ENCODE data around the gene LIN52.
A peak's percentile ranks its signal among the peaks of the same experiment; 100 is the strongest.

The LIN52 gene

DNA sequence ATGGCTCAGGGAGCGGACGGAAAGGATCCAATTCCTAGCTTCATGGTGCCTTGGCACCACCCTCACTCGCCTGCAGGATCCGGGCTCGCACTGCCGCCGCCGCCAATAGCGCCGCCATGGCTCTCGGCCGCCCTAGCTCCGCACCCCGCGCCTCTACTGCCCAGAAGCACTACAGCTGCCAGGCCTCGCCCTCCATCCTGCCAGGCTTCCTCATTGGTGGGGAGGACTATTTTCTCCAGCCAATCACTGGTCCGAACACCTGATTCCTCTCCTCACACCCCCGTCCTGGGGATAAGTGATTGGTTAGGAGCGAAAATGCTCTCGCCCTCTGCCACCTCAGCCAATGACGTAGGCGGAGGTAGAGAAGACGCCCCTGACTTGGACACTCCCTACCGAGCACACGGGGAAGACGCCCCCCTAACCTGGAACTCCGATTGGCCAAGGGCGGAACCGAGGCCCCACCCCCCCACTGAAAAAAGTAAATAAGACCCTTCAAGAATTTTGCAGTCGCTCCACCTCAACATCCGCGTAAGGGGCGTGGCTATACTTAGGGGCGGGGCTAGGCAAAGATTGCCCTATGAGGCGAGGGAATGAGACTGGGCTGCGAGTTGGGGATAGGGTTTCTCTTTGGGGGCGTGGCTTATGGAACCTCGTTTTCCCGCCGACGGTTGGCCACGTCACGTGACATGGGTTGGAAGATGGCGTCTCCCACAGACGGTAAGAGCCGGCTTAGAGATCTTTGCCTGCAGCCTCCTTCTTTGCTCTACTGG, at the start of gene LIN52, which contains the start of gene ALDH6A1:
TSS of gene LIN52 (plus strand) at position 680 of the 770 bp plus-strand sequence. CDS start at position 699, 19 bp downstream.
TSS of gene ALDH6A1 (minus strand) at position 177 of the 770 bp plus-strand sequence. CDS start at position 118, 59 bp downstream.
- H3K27me3 Mint-ChIP-seq, result no peaks in the 10 kb centered on the region
- peaks cover 14% of the 10 kb centered on the region for H3K36me3 Mint-ChIP-seq (ENCODE audit: insufficient read depth)
- H3K4me1 Mint-ChIP-seq, result peaks cover 29% of the 10 kb centered on the region

GRCh38 chr14:74035556-74035955, 49.2 kb upstream of the LIN52 start:
- DNase-seq (ENCODE audit: low spot score in 2 of 2), result no peak
- H3K4me1 Mint-ChIP-seq, result no peaks in the 10 kb centered on the region
- no peaks in the 10 kb centered on the region for H3K9me3 Mint-ChIP-seq
- H3K36me3 Mint-ChIP-seq (ENCODE audit: insufficient read depth), result peaks cover 2% of the 10 kb centered on the region
- no peak overlapping the region for H3K27ac Mint-ChIP-seq (ENCODE audit: low read depth)
- no peaks in the 10 kb centered on the region for H3K27me3 Mint-ChIP-seq
- no peak overlapping the region for H3K4me3 Mint-ChIP-seq
- ATAC-seq (replicated peaks; ENCODE audit: extremely low read depth, poor library complexity, severe bottlenecking), result no peak

More for the DNA sequence above, at the start of gene LIN52, which contains the start of gene ALDH6A1:
- H3K4me3 Mint-ChIP-seq, result peak within 1 kb of the TSS; percentile 91
- DNase-seq (ENCODE audit: low spot score in 2 of 2) (peak; percentile 100), ATAC-seq (replicated peaks; ENCODE audit: extremely low read depth, poor library complexity, severe bottlenecking) (peak; percentile 92)
- peak within 1 kb of the TSS; percentile 94 for H3K27ac Mint-ChIP-seq (ENCODE audit: low read depth)
- peaks cover 5% of the 10 kb centered on the region for H3K9me3 Mint-ChIP-seq

GRCh38 chr14:74038020-74038859, 46.5 kb upstream of the LIN52 start:
- Mint-ChIP-seq H3K27me3 (no peaks in the 10 kb centered on the region), H3K4me1 (no peaks in the 10 kb centered on the region), H3K36me3 (ENCODE audit: insufficient read depth) (peaks cover 2% of the 10 kb centered on the region), H3K27ac (ENCODE audit: low read depth) (no peak overlapping the region), H3K4me3 (no peak overlapping the region), H3K9me3 (no peaks in the 10 kb centered on the region)
- ATAC-seq (replicated peaks; ENCODE audit: extremely low read depth, poor library complexity, severe bottlenecking), result no peak
- no peak for DNase-seq (ENCODE audit: low spot score in 2 of 2)

DNA sequence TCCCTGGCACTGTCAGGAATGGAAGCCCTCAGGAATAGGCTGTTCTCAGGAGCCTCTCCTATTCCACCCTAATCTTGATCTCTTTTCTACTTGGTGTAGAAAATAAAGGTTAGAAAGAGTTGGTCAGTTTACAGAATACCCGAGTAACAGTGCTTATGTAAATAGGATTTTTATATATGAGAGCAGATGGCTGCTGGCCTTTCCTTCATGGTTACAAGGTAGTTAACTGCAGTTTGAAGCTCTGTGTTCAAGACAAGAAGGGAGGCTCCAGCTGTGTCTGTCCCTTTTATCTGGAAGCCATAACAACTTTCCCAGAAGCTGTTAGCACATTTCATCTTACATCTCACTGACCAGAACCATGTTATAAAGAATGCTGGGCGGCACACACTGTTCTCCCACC, 42.5 kb upstream of the LIN52 start:
- Mint-ChIP-seq H3K36me3 (ENCODE audit: insufficient read depth) (peaks cover 2% of the 10 kb centered on the region), H3K27ac (ENCODE audit: low read depth) (no peak overlapping the region), H3K4me3 (no peak overlapping the region), H3K4me1 (no peaks in the 10 kb centered on the region), H3K9me3 (no peaks in the 10 kb centered on the region), H3K27me3 (no peaks in the 10 kb centered on the region)
- ATAC-seq (replicated peaks; ENCODE audit: extremely low read depth, poor library complexity, severe bottlenecking) (no peak), DNase-seq (ENCODE audit: low spot score in 2 of 2) (no peak)

DNA sequence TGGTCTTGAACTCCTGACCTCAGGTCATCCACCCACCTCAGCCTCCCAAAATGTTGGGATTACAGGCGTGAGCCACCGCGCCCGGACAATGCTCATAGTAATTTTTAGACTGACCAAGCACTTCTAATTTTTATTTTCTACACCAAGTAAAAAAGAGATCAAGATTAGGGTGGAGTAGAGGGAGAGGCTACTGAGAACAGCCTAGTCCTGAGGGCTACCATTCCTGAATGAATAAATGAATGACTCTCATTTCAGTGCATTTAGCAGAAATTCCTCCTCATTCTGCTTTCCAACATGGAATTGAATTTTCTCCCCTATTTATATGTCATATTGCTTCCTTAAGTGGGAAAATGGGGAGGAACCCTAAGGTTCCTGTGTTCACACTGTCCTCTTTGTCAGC, 39.2 kb upstream of the LIN52 start:
- H3K4me3 Mint-ChIP-seq, result no peak overlapping the region
- peaks cover under 1% of the 10 kb centered on the region for H3K36me3 Mint-ChIP-seq (ENCODE audit: insufficient read depth)
- H3K27me3 Mint-ChIP-seq, result no peaks in the 10 kb centered on the region
- no peak overlapping the region for H3K27ac Mint-ChIP-seq (ENCODE audit: low read depth)
- H3K4me1 Mint-ChIP-seq, result no peaks in the 10 kb centered on the region
- H3K9me3 Mint-ChIP-seq, result no peaks in the 10 kb centered on the region
- ATAC-seq (replicated peaks; ENCODE audit: extremely low read depth, poor library complexity, severe bottlenecking) (no peak), DNase-seq (ENCODE audit: low spot score in 2 of 2) (no peak)

DNA sequence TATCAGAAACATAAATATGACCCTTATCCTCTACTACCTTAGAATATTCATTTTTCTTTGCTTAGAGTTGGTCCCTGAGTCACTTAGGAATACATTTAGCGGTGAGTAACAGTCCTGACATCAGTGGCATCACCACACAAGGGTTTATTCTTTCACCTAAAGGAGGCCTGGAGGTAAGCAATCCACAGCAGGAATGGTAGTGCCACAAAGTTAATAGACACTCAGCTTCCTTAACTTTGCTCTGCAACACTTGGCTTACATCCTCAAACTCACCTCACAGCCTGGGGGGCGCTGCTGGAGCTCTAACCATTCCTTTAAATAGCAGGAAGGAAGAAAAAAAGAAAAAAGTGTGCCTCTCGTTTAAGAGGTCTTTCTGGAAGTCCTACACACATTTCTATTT, 36.5 kb upstream of the LIN52 start:
- H3K4me3 Mint-ChIP-seq, result no peak overlapping the region
- no peaks in the 10 kb centered on the region for H3K36me3 Mint-ChIP-seq (ENCODE audit: insufficient read depth)
- no peaks in the 10 kb centered on the region for H3K9me3 Mint-ChIP-seq
- no peaks in the 10 kb centered on the region for H3K4me1 Mint-ChIP-seq
- DNase-seq (ENCODE audit: low spot score in 2 of 2), result no peak
- ATAC-seq (replicated peaks; ENCODE audit: extremely low read depth, poor library complexity, severe bottlenecking), result no peak
- H3K27me3 Mint-ChIP-seq, result no peaks in the 10 kb centered on the region
- no peak overlapping the region for H3K27ac Mint-ChIP-seq (ENCODE audit: low read depth)

- no peak for ATAC-seq (replicated peaks; ENCODE audit: extremely low read depth, poor library complexity, severe bottlenecking)
Measured at GRCh38 chr14:74049876-74050495, 34.8 kb upstream of the LIN52 start.

DNA sequence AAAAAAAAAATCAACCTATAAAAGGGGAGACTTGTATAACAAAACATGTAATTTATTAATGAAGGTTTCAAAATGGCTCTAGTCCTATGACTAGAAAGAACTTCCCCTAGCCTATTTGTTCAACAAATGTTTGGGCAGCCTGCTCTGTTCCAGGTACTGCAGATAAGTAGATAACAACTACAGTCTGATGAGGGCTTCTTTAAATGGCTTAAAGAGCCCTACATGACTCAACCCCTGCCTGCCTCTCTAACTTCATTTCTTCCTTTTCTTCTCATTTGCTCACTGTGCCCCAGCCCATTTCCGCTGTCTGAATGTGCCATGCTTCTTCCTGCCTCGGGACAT, 22.0 kb upstream of the LIN52 start:
- Mint-ChIP-seq H3K27ac (ENCODE audit: low read depth) (no peak overlapping the region), H3K27me3 (no peaks in the 10 kb centered on the region), H3K4me1 (no peaks in the 10 kb centered on the region), H3K9me3 (no peaks in the 10 kb centered on the region), H3K4me3 (no peak overlapping the region), H3K36me3 (ENCODE audit: insufficient read depth) (peaks cover 49% of the 10 kb centered on the region)
- ATAC-seq (replicated peaks; ENCODE audit: extremely low read depth, poor library complexity, severe bottlenecking) (no peak), DNase-seq (ENCODE audit: low spot score in 2 of 2) (no peak)

More at GRCh38 chr14:74049876-74050495, 34.8 kb upstream of the LIN52 start:
- no peaks in the 10 kb centered on the region for H3K27me3 Mint-ChIP-seq
- H3K4me1 Mint-ChIP-seq, result no peaks in the 10 kb centered on the region
- no peak overlapping the region for H3K4me3 Mint-ChIP-seq
- no peak for DNase-seq (ENCODE audit: low spot score in 2 of 2)
- no peaks in the 10 kb centered on the region for H3K9me3 Mint-ChIP-seq
- H3K36me3 Mint-ChIP-seq (ENCODE audit: insufficient read depth), result no peaks in the 10 kb centered on the region
- peak overlapping the region; percentile 5 for H3K27ac Mint-ChIP-seq (ENCODE audit: low read depth)

DNA sequence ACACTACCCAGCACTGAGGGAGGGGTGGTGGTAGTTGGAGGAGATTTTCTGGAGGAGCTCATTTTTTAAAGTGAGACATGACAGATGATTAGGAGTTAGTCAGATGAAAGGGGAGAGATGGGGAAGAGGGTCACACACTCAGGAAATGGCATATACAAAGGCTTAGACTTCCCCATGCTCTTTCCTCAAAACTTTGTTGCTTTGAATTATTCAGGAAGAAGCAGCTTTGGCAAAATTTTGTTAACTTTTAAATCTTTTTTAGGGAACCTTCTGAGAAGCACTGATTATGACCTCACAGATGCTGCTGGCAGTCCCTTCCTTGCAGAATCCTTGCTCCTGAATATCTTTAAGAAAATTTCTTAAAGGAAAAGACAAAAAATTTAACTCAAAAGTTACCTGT, 20.3 kb upstream of the LIN52 start:
- no peaks in the 10 kb centered on the region for H3K4me1 Mint-ChIP-seq
- DNase-seq (ENCODE audit: low spot score in 2 of 2) (no peak), ATAC-seq (replicated peaks; ENCODE audit: extremely low read depth, poor library complexity, severe bottlenecking) (no peak)
- H3K4me3 Mint-ChIP-seq, result no peak overlapping the region
- no peaks in the 10 kb centered on the region for H3K27me3 Mint-ChIP-seq
- no peak overlapping the region for H3K27ac Mint-ChIP-seq (ENCODE audit: low read depth)
- no peaks in the 10 kb centered on the region for H3K9me3 Mint-ChIP-seq
- peaks cover 49% of the 10 kb centered on the region for H3K36me3 Mint-ChIP-seq (ENCODE audit: insufficient read depth)

GRCh38 chr14:74064883-74065282, 19.9 kb upstream of the LIN52 start:
- ATAC-seq (replicated peaks; ENCODE audit: extremely low read depth, poor library complexity, severe bottlenecking), result no peak

DNA sequence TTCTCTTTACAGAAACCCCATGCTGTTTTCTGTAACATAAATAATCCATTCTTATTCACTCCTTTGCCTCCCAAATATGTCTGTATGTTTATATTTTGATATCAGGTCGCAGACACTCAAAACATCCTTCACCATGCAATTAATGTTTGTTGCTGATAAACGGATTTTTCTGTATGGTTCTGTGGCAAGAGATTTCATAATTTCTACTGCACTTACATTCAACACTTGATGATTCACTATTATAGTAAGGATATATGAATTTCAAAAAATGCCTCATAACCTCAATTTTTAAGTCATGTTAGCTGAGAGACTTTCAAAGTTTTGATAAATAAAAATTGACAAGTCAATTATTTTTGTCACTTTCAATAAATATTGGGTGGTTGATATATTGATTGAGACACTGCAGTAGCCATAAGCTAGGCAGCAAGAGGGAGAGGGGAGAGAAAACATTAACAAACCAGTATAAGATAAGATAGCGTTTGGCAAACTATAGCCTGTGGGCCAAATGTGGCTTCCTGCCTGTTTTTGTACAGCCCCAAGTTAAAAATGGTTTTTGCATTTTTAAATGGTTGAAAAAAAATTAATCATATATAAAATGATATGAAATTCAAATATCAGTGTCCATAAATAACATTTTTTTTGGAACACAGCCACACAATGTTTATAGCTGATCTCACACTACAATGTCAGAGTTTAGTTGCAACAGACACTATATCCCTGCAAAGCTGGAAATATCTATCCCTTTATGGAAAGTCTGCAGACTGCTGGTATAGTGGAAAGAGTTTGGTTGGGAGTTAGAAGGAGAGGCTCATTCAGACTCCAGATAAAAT, 18.8 kb upstream of the LIN52 start:
- peaks cover 41% of the 10 kb centered on the region for H3K36me3 Mint-ChIP-seq (ENCODE audit: insufficient read depth)
- H3K4me3 Mint-ChIP-seq, result no peak overlapping the region
- no peaks in the 10 kb centered on the region for H3K9me3 Mint-ChIP-seq
- no peak for ATAC-seq (replicated peaks; ENCODE audit: extremely low read depth, poor library complexity, severe bottlenecking)
- no peaks in the 10 kb centered on the region for H3K4me1 Mint-ChIP-seq
- H3K27me3 Mint-ChIP-seq, result no peaks in the 10 kb centered on the region
- no peak overlapping the region for H3K27ac Mint-ChIP-seq (ENCODE audit: low read depth)
- DNase-seq (ENCODE audit: low spot score in 2 of 2), result no peak

More at GRCh38 chr14:74064883-74065282, 19.9 kb upstream of the LIN52 start:
- H3K4me1 Mint-ChIP-seq, result no peaks in the 10 kb centered on the region
- H3K9me3 Mint-ChIP-seq, result no peaks in the 10 kb centered on the region
- peaks cover 47% of the 10 kb centered on the region for H3K36me3 Mint-ChIP-seq (ENCODE audit: insufficient read depth)
- DNase-seq (ENCODE audit: low spot score in 2 of 2), result no peak
- no peak overlapping the region for H3K27ac Mint-ChIP-seq (ENCODE audit: low read depth)
- no peaks in the 10 kb centered on the region for H3K27me3 Mint-ChIP-seq
- H3K4me3 Mint-ChIP-seq, result no peak overlapping the region

DNA sequence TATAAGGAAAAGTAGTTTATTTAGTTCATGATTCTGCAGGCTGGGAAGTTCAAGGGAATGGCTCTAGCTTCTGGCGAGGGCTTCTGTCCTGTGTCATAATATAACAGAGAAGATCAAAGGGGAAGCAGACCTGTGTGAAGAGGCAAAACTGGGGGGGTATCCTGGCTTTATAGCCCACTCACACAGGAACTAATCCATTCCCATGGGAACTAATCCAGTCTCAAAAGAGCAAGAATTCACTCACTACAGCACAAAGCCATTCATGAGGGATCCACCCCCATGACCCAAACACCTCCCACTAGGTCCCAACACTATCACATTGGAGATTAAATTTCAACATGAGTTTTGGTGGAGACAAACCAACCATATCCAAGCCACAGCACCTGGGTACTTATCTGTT, 7.4 kb upstream of the LIN52 start:
- no peaks in the 10 kb centered on the region for H3K9me3 Mint-ChIP-seq
- H3K27ac Mint-ChIP-seq (ENCODE audit: low read depth), result no peak overlapping the region
- no peaks in the 10 kb centered on the region for H3K4me1 Mint-ChIP-seq
- H3K36me3 Mint-ChIP-seq (ENCODE audit: insufficient read depth), result peaks cover 6% of the 10 kb centered on the region
- DNase-seq (ENCODE audit: low spot score in 2 of 2) (no peak), ATAC-seq (replicated peaks; ENCODE audit: extremely low read depth, poor library complexity, severe bottlenecking) (no peak)
- H3K4me3 Mint-ChIP-seq, result no peak overlapping the region
- H3K27me3 Mint-ChIP-seq, result no peaks in the 10 kb centered on the region

Measured in central memory CD8-positive, alpha-beta T cell (primary cell).